ENCODE data around the gene HK2.

The HK2 gene

GRCh38 chr2:74845991-74846390, 12.1 kb downstream of the HK2 start:
- Histone ChIP-seq H3K4me1 (ENCODE audit: low read depth, poor library complexity, severe bottlenecking) (peaks cover 96% of the 10 kb centered on the region), H3K36me3 (ENCODE audit: insufficient read depth) (no peaks in the 10 kb centered on the region), H3K4me3 (IDR thresholded peaks at IDR 0.05; ENCODE audit: insufficient read depth, low read depth, low read length) (no peak overlapping the region), H3K79me2 (ENCODE audit: insufficient read depth, low read depth) (peaks cover 99% of the 10 kb centered on the region), H4K20me1 (ENCODE audit: insufficient read depth) (peaks cover 23% of the 10 kb centered on the region), H2AFZ (ENCODE audit: low read depth) (no peak overlapping the region), H3K27ac (no peak overlapping the region), H3K4me2 (no peak overlapping the region), H3K27me3 (ENCODE audit: insufficient read depth, low read depth) (no peaks in the 10 kb centered on the region), H3K9ac (no peak overlapping the region)
- TF ChIP-seq, protein P1, sequence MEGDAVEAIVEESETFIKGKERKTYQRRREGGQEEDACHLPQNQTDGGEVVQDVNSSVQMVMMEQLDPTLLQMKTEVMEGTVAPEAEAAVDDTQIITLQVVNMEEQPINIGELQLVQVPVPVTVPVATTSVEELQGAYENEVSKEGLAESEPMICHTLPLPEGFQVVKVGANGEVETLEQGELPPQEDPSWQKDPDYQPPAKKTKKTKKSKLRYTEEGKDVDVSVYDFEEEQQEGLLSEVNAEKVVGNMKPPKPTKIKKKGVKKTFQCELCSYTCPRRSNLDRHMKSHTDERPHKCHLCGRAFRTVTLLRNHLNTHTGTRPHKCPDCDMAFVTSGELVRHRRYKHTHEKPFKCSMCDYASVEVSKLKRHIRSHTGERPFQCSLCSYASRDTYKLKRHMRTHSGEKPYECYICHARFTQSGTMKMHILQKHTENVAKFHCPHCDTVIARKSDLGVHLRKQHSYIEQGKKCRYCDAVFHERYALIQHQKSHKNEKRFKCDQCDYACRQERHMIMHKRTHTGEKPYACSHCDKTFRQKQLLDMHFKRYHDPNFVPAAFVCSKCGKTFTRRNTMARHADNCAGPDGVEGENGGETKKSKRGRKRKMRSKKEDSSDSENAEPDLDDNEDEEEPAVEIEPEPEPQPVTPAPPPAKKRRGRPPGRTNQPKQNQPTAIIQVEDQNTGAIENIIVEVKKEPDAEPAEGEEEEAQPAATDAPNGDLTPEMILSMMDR (conservative IDR thresholded peaks at IDR 0.05; ENCODE audit: low read depth, low read length): no peak

DNA sequence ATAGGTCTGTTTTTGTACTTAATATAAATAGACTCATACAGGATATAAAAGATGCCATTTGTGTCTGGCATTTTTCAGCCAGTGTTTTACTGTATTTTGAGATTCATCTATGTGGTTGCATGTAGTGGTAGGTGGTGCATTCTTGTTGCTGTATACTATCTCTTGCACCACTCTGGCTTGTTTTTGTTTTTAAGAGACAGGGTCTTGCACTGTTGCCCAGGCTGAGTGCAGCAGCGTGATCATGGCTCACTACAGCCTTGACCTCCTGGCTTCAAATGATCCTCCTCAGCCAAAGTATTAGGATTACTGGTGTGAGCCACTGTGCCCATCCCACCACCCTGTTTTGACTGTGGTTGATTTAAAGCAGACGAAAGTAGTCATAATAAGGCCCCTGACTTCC, 12.6 kb downstream of the HK2 start:
- H2AFZ ChIP-seq (ENCODE audit: low read depth): no peak overlapping the region
- H3K27ac ChIP-seq: no peak overlapping the region
- no peak overlapping the region for H3K9ac ChIP-seq
- TF ChIP-seq, protein P1 (conservative IDR thresholded peaks at IDR 0.05; ENCODE audit: low read depth, low read length): no peak
- no peaks in the 10 kb centered on the region for H3K27me3 ChIP-seq (ENCODE audit: insufficient read depth, low read depth)
- peaks cover 23% of the 10 kb centered on the region for H4K20me1 ChIP-seq (ENCODE audit: insufficient read depth)
- H3K4me1 ChIP-seq (ENCODE audit: low read depth, poor library complexity, severe bottlenecking): peaks cover 95% of the 10 kb centered on the region
- H3K4me2 ChIP-seq: no peak overlapping the region
- H3K36me3 ChIP-seq (ENCODE audit: insufficient read depth): no peaks in the 10 kb centered on the region
- H3K4me3 ChIP-seq (IDR thresholded peaks at IDR 0.05; ENCODE audit: insufficient read depth, low read depth, low read length): no peak overlapping the region
- H3K79me2 ChIP-seq (ENCODE audit: insufficient read depth, low read depth): peaks cover 99% of the 10 kb centered on the region

DNA sequence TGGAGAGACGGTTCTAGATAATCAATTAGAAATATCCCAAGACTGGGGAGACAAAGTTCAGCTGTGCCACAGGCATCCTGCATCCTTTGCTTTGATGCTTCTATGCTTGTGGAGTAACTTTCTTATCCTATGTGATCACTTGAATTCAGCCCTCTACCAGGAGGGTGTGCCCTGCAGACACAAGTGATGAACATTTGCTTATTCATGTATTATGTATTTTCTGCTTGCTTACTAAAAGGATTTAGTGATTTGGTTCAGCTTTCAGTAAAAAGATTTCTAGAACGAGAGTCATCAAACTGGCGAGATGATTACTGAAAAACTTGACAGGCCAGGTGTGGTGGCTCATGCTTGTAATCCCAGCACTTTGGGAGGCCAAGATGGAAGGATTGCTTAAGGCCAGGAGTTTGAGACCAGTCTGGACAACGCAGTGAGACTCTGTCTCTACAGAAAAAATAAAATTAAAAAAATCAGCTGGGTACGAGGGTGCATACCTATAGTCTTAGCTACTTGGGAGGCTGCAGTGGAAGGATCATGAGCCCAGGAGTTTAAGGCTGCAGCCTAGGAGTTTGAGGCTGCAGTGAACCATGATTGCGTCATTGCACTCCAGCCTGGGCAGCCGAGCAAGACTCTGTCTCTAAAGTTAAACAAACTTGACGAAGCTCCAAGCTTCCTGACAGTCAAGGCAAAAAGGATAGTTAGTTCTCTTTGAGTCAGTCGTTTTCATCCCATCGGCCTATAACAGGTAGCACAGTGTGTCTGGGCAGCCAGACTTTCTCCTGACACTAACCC, 13.3 kb downstream of the HK2 start:
- peaks cover 88% of the 10 kb centered on the region for H3K4me1 ChIP-seq (ENCODE audit: low read depth, poor library complexity, severe bottlenecking)
- H3K27me3 ChIP-seq (ENCODE audit: insufficient read depth, low read depth): no peaks in the 10 kb centered on the region
- peaks cover 99% of the 10 kb centered on the region for H3K79me2 ChIP-seq (ENCODE audit: insufficient read depth, low read depth)
- no peak overlapping the region for H2AFZ ChIP-seq (ENCODE audit: low read depth)
- no peak overlapping the region for H3K4me3 ChIP-seq (IDR thresholded peaks at IDR 0.05; ENCODE audit: insufficient read depth, low read depth, low read length)
- TF ChIP-seq, protein P1 (conservative IDR thresholded peaks at IDR 0.05; ENCODE audit: low read depth, low read length): no peak
- no peak overlapping the region for H3K4me2 ChIP-seq
- no peak overlapping the region for H3K9ac ChIP-seq
- H3K27ac ChIP-seq: no peak overlapping the region
- H4K20me1 ChIP-seq (ENCODE audit: insufficient read depth): peaks cover 23% of the 10 kb centered on the region
- no peaks in the 10 kb centered on the region for H3K36me3 ChIP-seq (ENCODE audit: insufficient read depth)

- no peak overlapping the region; the same call in 1 of the 2 replicates for H3K9ac ChIP-seq
Measured at GRCh38 chr2:74849228-74849892, 15.4 kb downstream of the HK2 start.

More at GRCh38 chr2:74849228-74849892, 15.4 kb downstream of the HK2 start:
- Histone ChIP-seq H3K27me3 (ENCODE audit: insufficient read depth, low read depth) (no peaks in the 10 kb centered on the region), H4K20me1 (ENCODE audit: insufficient read depth) (peaks cover 20% of the 10 kb centered on the region), H3K4me3 (IDR thresholded peaks at IDR 0.05; ENCODE audit: insufficient read depth, low read depth, low read length) (peak overlapping the region; percentile 68), H3K4me1 (ENCODE audit: low read depth, poor library complexity, severe bottlenecking) (peaks cover 67% of the 10 kb centered on the region), H3K27ac (peak overlapping the region; percentile 19; the same call in 1 of the 2 replicates), H3K36me3 (ENCODE audit: insufficient read depth) (no peaks in the 10 kb centered on the region), H3K4me2 (peak overlapping the region; percentile 78), H3K79me2 (ENCODE audit: insufficient read depth, low read depth) (peaks cover 89% of the 10 kb centered on the region), H2AFZ (ENCODE audit: low read depth) (no peak overlapping the region)
- TF ChIP-seq, protein P1 (conservative IDR thresholded peaks at IDR 0.05; ENCODE audit: low read depth, low read length): no peak
